ENCODE data around the gene YIF1A.

DNA sequence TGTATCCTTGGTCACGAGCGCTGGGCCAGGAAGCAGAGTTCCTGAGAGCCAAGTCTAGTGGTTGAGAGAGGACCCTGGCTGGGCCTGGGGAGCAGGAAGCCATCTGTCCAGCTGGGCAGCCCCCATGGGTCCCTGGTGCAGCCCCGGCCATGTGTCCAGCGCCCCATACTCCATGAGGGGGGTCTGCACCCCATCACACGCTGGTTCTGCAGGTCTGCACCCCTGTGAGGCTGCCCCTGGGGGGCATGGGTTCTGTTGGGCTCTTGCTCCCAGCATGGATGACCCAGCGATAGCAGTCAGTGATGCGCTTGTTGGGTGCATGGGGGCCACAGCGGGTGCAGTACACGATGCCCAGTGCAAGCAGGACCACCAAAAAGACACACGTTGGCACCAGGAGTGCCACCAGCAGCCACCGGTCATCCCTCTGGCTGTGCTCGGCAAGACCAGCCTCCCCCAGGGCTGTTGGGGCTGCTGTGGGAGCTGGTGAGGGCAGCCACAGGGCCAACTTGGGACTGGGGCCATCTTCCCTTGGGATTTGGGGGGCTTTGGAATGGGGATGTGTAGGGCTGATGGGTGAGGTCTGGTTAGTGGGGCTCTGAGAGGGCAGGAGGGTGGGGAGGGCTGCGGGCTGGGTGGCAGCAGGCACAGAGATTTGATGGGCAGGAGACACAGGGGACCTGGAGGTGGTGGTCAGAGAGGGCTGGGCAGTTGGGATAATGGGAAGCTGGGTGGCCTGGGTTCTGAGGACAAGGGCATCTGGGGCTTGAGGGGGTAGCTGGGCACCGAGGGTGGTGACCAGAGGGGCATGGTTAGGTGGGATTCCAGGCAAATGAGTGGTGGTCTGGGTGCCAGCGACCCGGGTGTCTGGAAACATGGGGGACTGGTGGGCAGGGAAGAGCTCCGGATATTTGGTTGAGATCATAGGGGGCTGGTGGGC lies 25.9 kb upstream of the YIF1A start:
- TF ChIP-seq, protein P1, sequence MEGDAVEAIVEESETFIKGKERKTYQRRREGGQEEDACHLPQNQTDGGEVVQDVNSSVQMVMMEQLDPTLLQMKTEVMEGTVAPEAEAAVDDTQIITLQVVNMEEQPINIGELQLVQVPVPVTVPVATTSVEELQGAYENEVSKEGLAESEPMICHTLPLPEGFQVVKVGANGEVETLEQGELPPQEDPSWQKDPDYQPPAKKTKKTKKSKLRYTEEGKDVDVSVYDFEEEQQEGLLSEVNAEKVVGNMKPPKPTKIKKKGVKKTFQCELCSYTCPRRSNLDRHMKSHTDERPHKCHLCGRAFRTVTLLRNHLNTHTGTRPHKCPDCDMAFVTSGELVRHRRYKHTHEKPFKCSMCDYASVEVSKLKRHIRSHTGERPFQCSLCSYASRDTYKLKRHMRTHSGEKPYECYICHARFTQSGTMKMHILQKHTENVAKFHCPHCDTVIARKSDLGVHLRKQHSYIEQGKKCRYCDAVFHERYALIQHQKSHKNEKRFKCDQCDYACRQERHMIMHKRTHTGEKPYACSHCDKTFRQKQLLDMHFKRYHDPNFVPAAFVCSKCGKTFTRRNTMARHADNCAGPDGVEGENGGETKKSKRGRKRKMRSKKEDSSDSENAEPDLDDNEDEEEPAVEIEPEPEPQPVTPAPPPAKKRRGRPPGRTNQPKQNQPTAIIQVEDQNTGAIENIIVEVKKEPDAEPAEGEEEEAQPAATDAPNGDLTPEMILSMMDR (IDR thresholded peaks at IDR 0.05) = no peak
- TF ChIP-seq POLR2A (IDR thresholded peaks at IDR 0.05) (no peak), POLR2AphosphoS5 (IDR thresholded peaks at IDR 0.05) (no peak)
